AG08395 (cell line): ENCODE data around the gene CD59.
"Not testable (repeated sequence)": the region's sequence is repeated elsewhere in the genome, so short reads cannot be mapped to it uniquely, and the experiment has no call there.

Experiments used
- DNase-seq: peaks from one replicate; pipeline ENCODE4 v3.0.0; 2012; ENCODE audit warnings: mixed read lengths, low spot score

CD59 gene

DNA sequence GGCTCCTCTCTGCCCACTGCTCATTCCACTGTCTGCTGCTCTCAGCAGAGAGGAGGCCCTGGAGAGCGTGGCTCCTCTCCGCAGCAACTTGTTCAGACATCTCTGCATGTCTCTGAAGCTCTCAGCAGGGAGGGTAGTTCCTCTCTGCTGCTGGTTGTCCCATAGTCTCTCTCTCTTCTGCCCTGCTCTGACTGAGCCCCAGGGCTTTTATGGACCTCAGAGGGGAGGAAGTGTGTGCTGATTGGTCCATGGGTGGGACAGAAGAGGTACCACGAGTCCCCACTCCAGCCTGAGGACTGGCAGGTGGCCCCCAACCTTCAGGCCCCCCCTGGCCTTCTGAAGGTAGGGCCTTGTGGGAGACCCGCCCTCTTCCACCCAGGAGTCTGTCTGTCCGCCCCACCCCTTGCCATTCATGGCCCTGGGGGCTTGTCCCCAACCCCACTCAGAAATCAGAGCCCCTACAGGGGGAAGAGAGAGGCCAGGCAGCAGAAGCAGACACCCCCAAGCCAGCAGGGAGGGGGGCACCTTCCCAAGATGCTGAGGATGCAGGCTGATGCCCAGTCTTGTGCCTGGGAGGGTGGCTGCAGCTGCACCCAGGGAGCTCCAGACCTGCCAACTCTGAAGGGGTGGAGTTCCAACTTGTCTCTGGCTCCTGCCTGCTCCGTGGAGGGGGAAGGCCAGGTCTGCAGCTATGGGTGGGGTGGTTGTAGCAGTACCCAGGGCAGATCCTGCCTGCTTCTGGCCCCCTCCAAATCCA, 70.7 kb downstream of the CD59 start:
- no peak for DNase-seq

DNA sequence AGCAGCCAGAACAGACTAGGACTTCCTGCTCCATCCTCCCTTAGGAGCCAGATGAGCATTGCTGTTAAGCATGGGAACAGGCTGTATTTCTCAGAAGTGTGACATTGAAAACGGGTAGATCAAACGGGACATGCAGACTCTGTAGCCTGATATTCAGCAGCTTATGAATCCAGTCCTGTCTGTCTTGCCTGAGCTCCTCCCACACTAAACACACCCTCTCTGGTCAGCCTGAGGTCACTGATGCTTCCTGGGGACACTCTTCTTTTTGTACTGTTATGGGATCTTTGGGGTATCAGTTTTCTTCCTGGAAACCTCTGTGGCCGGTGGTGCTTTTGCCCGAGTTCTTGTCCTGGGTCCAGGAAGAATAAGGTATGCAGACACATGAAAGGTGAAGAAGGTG, 71.4 kb downstream of the CD59 start:
- DNase-seq, result no peak

- DNase-seq, result no peak
These were observed 72.1 kb downstream of the CD59 start for GRCh38 chr11:33664166-33664565.

DNA sequence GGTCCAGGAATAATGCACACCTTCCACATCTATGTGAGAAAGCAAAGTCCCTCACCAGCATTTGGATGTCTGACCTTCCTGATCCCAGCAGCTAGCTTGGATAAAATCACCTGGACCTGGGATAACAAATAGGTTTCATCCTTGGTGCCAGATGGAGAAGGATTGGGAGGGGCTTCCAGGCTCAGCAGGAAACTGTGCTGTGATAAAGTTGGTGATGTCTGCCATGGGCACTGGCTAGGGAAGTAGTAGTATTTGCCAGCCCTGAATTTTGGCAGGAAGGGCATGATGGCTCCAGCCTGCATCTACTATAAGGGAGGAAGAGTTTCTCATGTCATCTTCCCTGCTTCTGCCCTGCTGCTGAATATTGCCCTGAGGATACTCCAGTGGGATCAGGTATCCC, 73.1 kb downstream of the CD59 start:
- DNase-seq, result no peak

DNA sequence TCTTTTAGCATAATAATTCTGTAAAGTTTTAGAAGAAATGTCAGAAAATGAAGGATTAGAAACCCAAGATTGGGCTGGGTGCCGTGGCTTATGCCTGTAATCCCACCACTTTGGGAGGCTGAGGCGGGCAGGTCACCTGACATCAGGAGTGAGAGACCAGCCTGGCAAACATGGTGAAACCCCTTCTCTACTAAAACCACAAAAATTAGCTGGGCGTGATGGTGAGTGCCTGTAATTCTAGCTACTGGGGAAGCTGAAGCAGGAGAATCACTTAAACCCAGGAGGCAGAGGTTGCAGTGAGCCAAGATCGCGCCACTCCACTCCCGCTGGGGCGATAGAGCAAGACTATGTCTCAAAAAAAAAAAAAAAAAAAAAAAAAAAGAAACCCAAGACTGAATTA, 74.7 kb downstream of the CD59 start:
- not testable (repeated sequence) for DNase-seq

- no peak for DNase-seq
These were observed 75.3 kb downstream of the CD59 start for GRCh38 chr11:33660962-33661361.

DNA sequence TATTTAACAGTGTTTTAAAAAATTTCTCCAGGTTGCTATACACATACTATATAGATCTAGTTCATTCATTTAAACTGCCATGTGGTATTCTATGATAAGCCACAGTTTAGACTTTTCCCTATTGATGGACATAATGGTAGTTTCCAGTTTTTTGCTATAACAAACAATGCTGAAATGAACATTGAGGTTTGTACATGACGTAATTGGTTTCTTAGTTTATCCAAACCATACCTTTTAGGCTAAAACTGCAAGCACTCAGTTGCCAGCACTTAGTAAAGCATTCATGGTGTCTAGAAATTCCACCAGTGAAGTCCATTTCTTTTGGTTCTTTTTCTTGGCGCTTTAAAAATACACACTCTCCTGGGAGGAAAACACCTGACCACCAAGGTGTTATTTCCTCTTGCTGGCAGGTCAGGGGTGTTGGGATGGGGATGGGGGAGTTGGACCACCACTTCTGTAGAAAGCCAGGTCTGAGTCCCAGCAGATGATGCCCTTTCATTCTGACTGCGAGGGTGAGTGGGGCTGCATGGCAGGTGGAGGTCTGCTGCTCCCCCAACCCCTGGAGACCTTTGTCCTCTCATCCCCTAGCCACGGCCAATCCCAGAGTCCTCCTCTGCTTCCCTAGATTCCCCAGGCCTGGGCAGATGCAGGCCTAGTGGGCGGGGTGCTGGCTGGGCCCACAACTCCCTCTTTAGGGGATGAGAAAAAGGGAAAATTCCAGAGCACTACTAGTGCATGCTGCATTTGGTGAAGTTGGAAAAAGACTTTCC, 76.7 kb downstream of the CD59 start:
- DNase-seq, result no peak

- no peak for DNase-seq
These were observed 77.9 kb downstream of the CD59 start for GRCh38 chr11:33658195-33658900.

DNA sequence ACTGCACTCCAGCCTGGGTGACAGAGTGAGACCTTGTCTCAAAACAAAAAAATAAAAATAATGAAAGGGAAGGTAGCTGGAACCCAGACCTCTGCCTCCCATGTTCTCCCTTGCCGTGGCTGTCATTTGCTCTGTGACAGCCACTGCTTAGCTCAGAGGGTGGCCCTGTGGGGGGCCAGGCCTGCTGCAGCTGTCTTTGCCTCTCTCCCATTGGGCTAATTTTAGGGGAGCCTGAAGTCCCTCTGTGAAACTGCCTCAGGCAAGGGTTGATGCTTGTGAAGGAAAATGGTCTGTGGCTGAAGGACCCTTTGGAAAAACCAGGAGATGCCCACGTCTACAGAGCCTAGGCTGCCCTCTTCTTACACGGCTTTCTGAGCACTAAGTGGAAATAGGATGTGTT, 78.5 kb downstream of the CD59 start:
- DNase-seq, result no peak

- DNase-seq, result no peak
These were observed 79.5 kb downstream of the CD59 start for GRCh38 chr11:33656768-33657167.

- peak; percentile 17 for DNase-seq
These were observed 80.2 kb downstream of the CD59 start for GRCh38 chr11:33655842-33656600.

GRCh38 chr11:33654594-33654993, 81.6 kb downstream of the CD59 start:
- DNase-seq, result no peak
